ENCODE measurements around the gene CNOT10. TPM values are rescaled to one million over a fixed set of nuclear protein-coding genes. Genes with fewer than 3 reads are reported as not detected.
A peak's percentile ranks its signal among the peaks of the same experiment; 100 is the strongest.
"Not testable (repeated sequence)": the region's sequence is repeated elsewhere in the genome, so short reads cannot be mapped to it uniquely, and the experiment has no call there.

The CNOT10 gene
- 13.4 and 20.3 TPM in 2 replicates for total RNA-seq (2014; rRNA removed; shearing (Covaris generic))

DNA sequence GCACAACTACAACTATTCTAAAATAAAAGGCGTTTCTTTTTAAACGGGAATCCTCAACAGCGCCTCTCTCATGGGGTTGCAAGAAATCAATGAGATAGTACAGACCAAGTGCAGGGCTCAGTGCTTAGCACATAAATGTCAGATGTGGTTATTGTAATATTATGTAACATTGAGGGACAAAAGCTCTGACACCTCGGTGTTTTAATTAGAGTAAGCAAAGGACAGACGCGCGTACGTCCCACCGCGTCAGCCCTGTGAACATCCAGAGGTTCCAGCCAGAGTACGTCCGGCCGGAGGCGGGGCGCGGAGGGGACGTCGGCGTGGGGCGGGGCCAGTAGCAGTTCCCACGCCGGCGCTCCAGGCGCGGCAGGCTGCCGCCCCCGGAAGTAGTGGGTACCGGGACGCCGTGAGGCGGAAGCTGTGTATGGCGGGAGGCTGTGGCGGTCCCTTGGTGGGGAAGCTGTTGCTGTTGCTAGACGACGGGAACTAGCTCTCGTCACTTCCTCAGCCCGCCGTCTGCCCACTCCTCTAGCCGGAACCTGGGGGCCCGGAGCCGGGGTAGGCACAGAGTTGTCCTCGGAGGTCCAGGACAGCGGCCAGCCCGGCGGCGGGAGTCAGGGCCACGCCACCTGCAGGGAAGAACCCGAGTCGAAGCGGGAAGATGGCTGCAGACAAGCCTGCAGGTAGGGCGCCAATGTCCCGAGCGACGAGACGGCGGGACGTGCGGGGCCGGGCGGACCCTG lies at the start of gene CNOT10:
TSS of gene CNOT10 (plus strand) at position 389 of the 743 bp plus-strand sequence. CDS start at position 662, 273 bp downstream.
- DNase-seq (ENCODE audit: low spot score): peak; percentile 83

- no peak for DNase-seq (ENCODE audit: low spot score)
These were observed 44.0 kb upstream of the CNOT10 start for GRCh38 chr3:32640939-32641338.

GRCh38 chr3:32641356-32641755 lies 43.6 kb upstream of the CNOT10 start:
- DNase-seq (ENCODE audit: low spot score): no peak

- no peak for DNase-seq (ENCODE audit: low spot score)
These were observed 41.6 kb upstream of the CNOT10 start for GRCh38 chr3:32643354-32643753.

- no peak for DNase-seq (ENCODE audit: low spot score)
These were observed 41.2 kb upstream of the CNOT10 start for GRCh38 chr3:32643816-32644215.

- no peak for DNase-seq (ENCODE audit: low spot score)
These were observed 40.6 kb upstream of the CNOT10 start for GRCh38 chr3:32644380-32644779.

- no peak for DNase-seq (ENCODE audit: low spot score)
These were observed 38.2 kb upstream of the CNOT10 start for GRCh38 chr3:32646761-32647160.

GRCh38 chr3:32652337-32653100 lies 32.5 kb upstream of the CNOT10 start:
- not testable (repeated sequence) for DNase-seq (ENCODE audit: low spot score)

GRCh38 chr3:32655167-32655566 lies 29.8 kb upstream of the CNOT10 start:
- no peak for DNase-seq (ENCODE audit: low spot score)

- DNase-seq (ENCODE audit: low spot score): no peak
These were observed 24.4 kb upstream of the CNOT10 start for GRCh38 chr3:32660634-32661033.

DNA sequence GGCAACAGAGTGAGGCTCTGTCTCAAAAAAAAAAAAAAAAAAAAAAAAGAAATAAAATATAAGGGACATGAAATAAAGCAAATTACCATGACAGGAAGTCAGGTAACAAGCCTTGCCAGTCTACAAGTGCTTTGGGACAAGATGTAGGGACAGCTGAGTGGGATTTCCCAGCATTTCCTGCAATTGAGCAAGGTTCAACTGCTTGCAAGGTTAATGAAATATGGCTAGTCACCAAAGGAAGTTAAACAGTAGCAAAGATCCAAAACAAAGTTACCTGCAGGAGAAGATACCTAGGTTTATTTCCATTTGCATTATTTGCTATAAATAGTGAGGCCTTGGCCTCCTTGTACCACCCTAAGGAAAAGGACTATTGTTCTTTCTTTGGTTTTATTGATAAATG lies 22.3 kb upstream of the CNOT10 start:
- DNase-seq (ENCODE audit: low spot score): no peak

DNA sequence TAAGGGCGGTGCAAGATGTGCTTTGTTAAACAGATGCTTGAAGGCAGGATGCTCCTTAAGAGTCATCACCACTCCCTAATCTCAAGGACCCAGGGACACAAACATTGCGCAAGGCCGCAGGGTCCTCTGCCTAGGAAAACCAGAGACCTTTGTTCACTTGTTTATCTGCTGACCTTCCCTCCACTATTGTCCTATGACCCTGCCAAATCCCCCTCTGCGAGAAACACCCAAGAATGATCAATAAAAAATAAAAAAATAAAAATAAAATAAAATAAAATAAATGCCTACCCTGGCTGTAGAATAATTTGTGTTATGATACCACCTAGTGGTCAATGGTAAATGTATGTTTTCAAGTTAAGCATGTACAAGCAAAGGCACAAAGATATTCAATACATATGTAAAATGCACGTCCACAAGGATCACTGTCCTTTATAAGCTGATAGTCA lies 20.3 kb upstream of the CNOT10 start:
- DNase-seq (ENCODE audit: low spot score): peak; percentile 14

DNA sequence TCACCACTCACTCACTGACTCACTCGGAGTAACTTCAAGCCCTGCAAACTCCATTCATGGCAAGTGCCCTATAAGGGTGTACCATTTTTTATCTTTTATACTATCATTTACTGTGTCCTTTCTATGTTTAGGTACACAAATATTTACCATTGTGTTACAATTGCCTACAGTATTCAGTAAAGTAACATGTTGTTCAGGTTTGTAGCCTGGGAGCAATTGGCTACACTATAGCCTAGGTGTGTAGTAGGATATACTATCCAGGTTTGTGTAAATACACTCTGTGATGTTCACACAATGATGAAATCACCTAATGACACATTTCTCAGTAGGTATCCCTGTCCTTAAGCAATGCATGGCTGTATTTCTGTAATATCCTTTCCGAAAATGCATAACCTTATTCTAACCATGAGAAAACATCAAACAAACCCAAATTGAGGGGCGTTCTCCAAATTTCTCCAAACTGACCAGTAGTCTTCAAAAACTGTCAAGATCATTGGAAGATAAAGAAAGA lies 17.9 kb upstream of the CNOT10 start:
- no peak for DNase-seq (ENCODE audit: low spot score)

GRCh38 chr3:32669226-32669625 lies 15.8 kb upstream of the CNOT10 start:
- not testable (repeated sequence) for DNase-seq (ENCODE audit: low spot score)

DNA sequence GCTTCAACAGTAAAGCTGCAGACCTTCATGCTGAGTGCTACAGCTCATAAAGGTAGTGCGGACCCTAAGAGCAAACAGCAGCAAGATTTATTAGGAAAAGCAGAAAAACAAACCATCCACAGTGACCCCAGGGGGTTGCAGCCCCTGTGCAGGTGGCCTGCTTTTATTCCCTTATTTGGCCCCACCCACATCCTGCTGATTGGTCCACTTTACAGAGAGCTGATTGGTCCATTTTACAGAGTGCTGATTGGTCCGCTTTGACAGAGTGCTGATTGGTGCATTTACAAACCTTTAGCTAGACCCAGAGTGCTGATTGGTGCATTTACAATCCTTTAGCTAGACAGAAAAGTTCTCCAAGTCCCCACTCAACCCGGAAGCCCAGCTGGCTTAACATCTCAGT lies 11.3 kb upstream of the CNOT10 start:
- not testable (repeated sequence) for DNase-seq (ENCODE audit: low spot score)

- no peak for DNase-seq (ENCODE audit: low spot score)
These were observed 9.8 kb upstream of the CNOT10 start for GRCh38 chr3:32675164-32675563.

DNA sequence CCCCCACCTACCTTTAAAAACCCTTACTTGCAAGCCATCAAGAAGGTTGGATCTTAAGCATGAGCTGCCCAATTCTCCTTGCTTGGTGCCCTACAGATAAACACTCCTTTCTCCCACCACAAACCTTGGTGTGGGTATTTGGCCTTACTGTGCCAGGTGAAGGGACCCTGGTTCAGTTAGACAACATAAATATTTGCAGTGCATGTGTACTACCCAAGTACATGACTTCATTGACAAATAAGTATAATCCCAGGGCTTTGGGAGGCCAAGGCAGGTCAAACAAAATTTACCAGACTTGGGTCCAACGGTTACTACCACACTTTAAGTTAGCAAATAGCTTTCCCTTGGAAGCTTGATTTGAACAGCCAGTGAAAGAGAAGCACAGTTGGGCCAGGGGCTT lies 9.3 kb upstream of the CNOT10 start:
- no peak for DNase-seq (ENCODE audit: low spot score)

GRCh38 chr3:32681811-32682210 lies 3.2 kb upstream of the CNOT10 start:
- no peak for DNase-seq (ENCODE audit: low spot score)

GRCh38 chr3:32684029-32684799 lies 774 bp upstream of the CNOT10 start:
- no peak for DNase-seq (ENCODE audit: low spot score)

GRCh38 chr3:32685543-32686185 lies 676 bp downstream of the CNOT10 start:
- no peak for DNase-seq (ENCODE audit: low spot score)

DNA sequence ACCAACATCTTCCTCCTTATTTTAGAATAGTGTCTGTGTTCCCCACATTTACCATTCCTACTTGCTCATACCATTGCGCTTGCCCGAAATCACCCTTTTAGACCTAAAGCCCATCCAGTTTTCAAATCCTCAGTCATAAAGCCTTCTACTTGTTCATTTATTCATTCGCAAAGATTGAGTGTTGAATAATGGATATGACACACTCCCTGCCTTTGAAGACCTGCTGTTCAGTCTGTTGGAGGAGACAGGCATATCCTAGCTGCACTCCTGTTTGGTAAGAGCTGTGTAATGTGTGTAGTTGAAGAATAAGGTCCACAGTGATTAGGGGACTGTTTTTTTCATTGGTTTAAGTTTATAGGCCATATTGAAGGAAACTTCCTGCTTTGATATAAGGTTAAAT lies 1.7 kb downstream of the CNOT10 start:
- no peak for DNase-seq (ENCODE audit: low spot score)

DNA sequence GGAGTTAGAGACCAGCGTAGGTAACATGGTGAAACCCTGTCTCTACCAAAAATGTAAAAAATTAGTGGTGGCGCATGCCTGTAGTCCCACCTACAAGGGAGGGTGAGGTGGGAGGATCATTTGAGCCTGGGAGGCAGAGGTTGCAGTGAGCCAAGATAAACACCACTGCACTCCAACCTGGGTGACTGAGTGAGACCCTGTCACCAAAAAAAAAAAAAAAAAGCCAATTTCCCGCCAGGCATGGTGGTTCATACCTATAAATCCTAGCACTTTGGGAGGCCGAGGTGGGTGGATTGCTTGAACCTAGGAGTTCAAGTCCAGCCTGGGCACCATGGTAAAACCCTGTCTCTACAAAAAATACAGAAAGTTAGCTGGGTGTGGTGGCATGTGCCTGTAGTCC lies 6.9 kb downstream of the CNOT10 start:
- DNase-seq (ENCODE audit: low spot score): no peak

Measured in H4 (cell line).